Body of pancreas (tissue), 4 donors: ENCODE data around the gene PCDHB6. TPM values are rescaled to one million over a fixed set of nuclear protein-coding genes. Genes with fewer than 3 reads are reported as not detected.
"Not testable (repeated sequence)": the region's sequence is repeated elsewhere in the genome, so short reads cannot be mapped to it uniquely, and the experiment has no call there.

Source experiments
- ATAC-seq: fragments of 150-250 bp; one replicate; pipeline ENCODE4 v1.9.1; 2016
- DNase-seq, 4 donors: peaks; one replicate each; pipeline ENCODE4 v3.0.0-alpha.2; 2019
- H3K27ac ChIP-seq, 4 donors: fragments of 200-600 bp; sonication (generic); 1 replicate in 3 of 4; 2 replicates in 1 of 4; pipeline versions ENCODE4 v1.5.1 to v1.6.1; 2016 to 2019; ENCODE audit warnings: mild to moderate bottlenecking in 1 of 4, mixed read lengths in 1 of 4, moderate library complexity in 1 of 4
- H3K27me3 ChIP-seq, 2 donors: fragments of 200-600 bp; sonication (generic); one replicate each; pipeline ENCODE4 v1.6.0; 2016; ENCODE audit warnings: mild to moderate bottlenecking in 1 of 2
- H3K36me3 ChIP-seq, 2 donors: fragments of 200-600 bp; sonication (generic); replicated peaks in 1 of 2; 2 replicates each; pipeline ENCODE4 v1.5.1; 2016; ENCODE audit warnings: low read depth in 2 of 2; ENCODE audit not compliant: insufficient read depth in 1 of 2
- H3K4me1 ChIP-seq: fragments of 200-600 bp; sonication (generic); one replicate; pipeline ENCODE4 v1.6.0; 2016
- H3K4me3 ChIP-seq, 2 donors: fragments of 200-600 bp; sonication (generic); 1 replicate in 1 of 2; 2 replicates in 1 of 2; pipeline ENCODE4 v1.5.1; 2016 to 2019
- H3K9me3 ChIP-seq, 3 donors: fragments of 200-600 bp; sonication (generic); 1 replicate in 2 of 3; 2 replicates in 1 of 3; pipeline ENCODE4 v1.5.1; 2016
- CTCF ChIP-seq, 7 experiments: fragments of 450-650 bp in 4 of 7; fragments of 200-600 bp in 3 of 7; sonication (generic) in 3 of 7; IDR thresholded peaks; one replicate each; pipeline ENCODE4 v1.5.1; 2016 to 2019; ENCODE audit warnings: antibody characterized with exemption in 7 of 7
- POLR2A ChIP-seq, 3 donors: fragments of 450-650 bp; IDR thresholded peaks; one replicate each; pipeline ENCODE4 v1.6.1; 2016; ENCODE audit warnings: antibody characterized with exemption in 3 of 3, mild to moderate bottlenecking in 2 of 3
- WGBS, 2 donors: methylation state at CpG; one replicate each; pipeline ENCODE4 v1.1.5; 2017; 5-methylcytosine and 5-hydroxymethylcytosine counted together
- intact Hi-C: fragments of 100-400 bp; cut with DNase I; formaldehyde crosslinking; loops from one replicate; pipeline ENCODE4 v1.15.1; 2023
- total RNA-seq, 2 donors: library from RNA; depleted of rRNA; stranded (reverse); fragments of >200 nt; gene quantifications; one replicate each; pipeline ENCODE4 v1.1.0, GENCODE V29; 2016

The PCDHB6 gene
- total RNA-seq, 2 donors from 2014 or later, result 0.33 to 1.0 TPM

DNA sequence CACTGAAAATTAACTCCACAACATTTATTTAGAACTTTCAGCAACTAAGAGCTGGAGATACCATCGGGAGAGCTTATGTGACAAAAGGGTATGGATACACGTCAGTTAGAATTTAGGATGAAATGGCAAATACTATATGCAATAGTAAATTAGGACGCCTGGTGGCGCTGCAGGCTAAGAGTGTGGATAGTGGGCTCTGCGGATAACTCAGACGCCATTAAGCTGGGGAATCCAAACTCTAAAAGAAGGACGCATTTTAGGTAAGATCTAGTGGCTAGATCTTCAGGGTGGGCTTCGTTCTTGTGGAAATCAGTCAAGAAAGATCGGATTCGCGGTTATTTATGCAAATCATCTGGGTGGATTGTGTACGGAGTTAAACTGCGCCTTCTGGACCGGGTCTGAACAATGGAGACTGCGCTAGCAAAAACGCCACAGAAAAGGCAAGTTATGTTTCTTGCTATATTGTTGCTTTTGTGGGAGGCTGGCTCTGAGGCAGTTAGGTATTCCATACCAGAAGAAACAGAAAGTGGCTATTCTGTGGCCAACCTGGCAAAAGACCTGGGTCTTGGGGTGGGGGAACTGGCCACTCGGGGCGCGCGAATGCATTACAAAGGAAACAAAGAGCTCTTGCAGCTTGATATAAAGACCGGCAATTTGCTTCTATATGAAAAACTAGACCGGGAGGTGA, 14.7 kb upstream of the PCDHB6 start, which contains the start of gene PCDHB5:
Gene PCDHB5, plus strand, starts transcription at position 177 of the 688 bp plus-strand sequence. Its CDS starts 229 bp downstream, at position 406.
- peak within 1 kb of the TSS in 1 of 2 donors; percentile 40 for H3K4me3 ChIP-seq
- H3K9me3 ChIP-seq, result peaks cover 0 to 37% (median 0%) of the 10 kb centered on the region in 3 donors
- ATAC-seq (peak; percentile 73), DNase-seq (peak; percentile 46 to 71 (median 65))
- H3K4me1 ChIP-seq, result peaks cover 5% of the 10 kb centered on the region
- H3K36me3 ChIP-seq, result no peaks in the 10 kb centered on the region
- TF ChIP-seq POLR2A (IDR thresholded peaks at IDR 0.05) (no peak), CTCF (IDR thresholded peaks at IDR 0.05) (peak in 6 of 7 experiments; percentile 18 to 67 (median 56))
- 12 to 15% methylated on average over 22 of the region's 22 CpGs for WGBS, 2 donors
- intact Hi-C loops, result no loop called here
- no peaks in the 10 kb centered on the region for H3K27me3 ChIP-seq
- peak within 1 kb of the TSS in 3 of 4 donors; percentile 19 to 69 (median 27) for H3K27ac ChIP-seq

DNA sequence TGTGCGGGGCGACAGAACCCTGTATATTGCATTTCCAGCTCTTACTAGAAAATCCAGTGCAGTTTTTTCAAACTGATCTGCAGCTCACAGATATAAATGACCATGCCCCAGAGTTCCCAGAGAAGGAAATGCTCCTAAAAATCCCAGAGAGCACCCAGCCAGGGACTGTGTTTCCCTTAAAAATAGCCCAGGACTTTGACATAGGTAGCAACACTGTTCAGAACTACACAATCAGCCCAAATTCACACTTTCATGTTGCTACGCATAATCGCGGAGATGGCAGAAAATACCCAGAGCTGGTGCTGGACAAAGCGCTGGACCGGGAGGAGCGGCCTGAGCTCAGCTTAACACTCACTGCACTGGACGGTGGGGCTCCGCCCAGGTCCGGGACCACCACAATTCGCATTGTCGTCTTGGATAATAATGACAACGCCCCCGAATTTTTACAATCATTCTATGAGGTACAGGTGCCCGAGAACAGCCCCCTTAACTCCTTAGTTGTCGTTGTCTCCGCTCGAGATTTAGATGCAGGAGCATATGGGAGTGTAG, 14.1 kb upstream of the PCDHB6 start:
- Histone ChIP-seq H3K4me1 (peaks cover 5% of the 10 kb centered on the region), H3K27me3 (no peaks in the 10 kb centered on the region), H3K4me3 (peak overlapping the region in 1 of 2 donors; percentile 40), H3K36me3 (no peaks in the 10 kb centered on the region), H3K9me3 (peaks cover 0 to 37% (median 0%) of the 10 kb centered on the region in 3 donors), H3K27ac (peak overlapping the region in 2 of 4 donors; percentile 19 to 69)
- intact Hi-C loops, result no loop called here
- DNase-seq, result no peak
- TF ChIP-seq CTCF (IDR thresholded peaks at IDR 0.05) (no peak), POLR2A (IDR thresholded peaks at IDR 0.05) (no peak)
- 33 to 54% methylated on average over 19 of the region's 19 CpGs for WGBS, 2 donors
- ATAC-seq, result no peak

DNA sequence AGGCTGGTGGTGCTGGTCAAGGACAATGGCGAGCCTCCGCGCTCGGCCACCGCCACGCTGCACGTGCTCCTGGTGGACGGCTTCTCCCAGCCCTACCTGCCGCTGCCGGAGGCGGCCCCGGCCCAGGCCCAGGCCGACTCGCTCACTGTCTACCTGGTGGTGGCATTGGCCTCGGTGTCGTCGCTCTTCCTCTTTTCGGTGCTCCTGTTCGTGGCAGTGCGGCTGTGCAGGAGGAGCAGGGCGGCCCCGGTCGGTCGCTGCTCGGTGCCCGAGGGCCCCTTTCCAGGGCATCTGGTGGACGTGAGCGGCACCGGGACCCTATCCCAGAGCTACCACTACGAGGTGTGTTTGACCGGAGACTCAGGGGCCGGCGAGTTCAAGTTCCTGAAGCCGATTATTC, 12.5 kb upstream of the PCDHB6 start:
- H3K4me1 ChIP-seq, DNase-seq, H3K4me3 ChIP-seq, intact Hi-C loops, H3K27me3 ChIP-seq, H3K36me3 ChIP-seq, H3K27ac ChIP-seq, ATAC-seq: not testable (repeated sequence)
- WGBS, 2 donors, result 38 to 69% methylated on average over 13 to 30 of the region's 34 CpGs
- H3K9me3 ChIP-seq, result peaks cover 0 to 37% (median 0%) of the 10 kb centered on the region in 3 donors

GRCh38 chr5:141150224-141150992, 551 bp downstream of the PCDHB6 start:
- DNase-seq (no peak), ATAC-seq (no peak)
- H3K36me3 ChIP-seq, result no peaks in the 10 kb centered on the region
- H3K4me3 ChIP-seq, result no peak overlapping the region
- TF ChIP-seq CTCF (IDR thresholded peaks at IDR 0.05), result no peak
- TF ChIP-seq POLR2A (IDR thresholded peaks at IDR 0.05), result no peak
- H3K27ac ChIP-seq, result no peak overlapping the region
- H3K4me1 ChIP-seq, result no peaks in the 10 kb centered on the region
- no peaks in the 10 kb centered on the region for H3K27me3 ChIP-seq
- H3K9me3 ChIP-seq, result peaks cover 0 to 30% (median 4%) of the 10 kb centered on the region in 3 donors
- intact Hi-C loops, result no loop called here
- 24 to 50% methylated on average over 16 to 33 of the region's 33 CpGs for WGBS, 2 donors

GRCh38 chr5:141150993-141151325, 1.1 kb downstream of the PCDHB6 start:
- no peak for ATAC-seq
- intact Hi-C loops, result no loop called here
- Histone ChIP-seq H3K4me1 (no peaks in the 10 kb centered on the region), H3K27me3 (no peaks in the 10 kb centered on the region), H3K27ac (no peak overlapping the region), H3K36me3 (no peaks in the 10 kb centered on the region), H3K9me3 (peaks cover 0 to 31% (median 4%) of the 10 kb centered on the region in 3 donors), H3K4me3 (no peak overlapping the region)
- TF ChIP-seq CTCF (IDR thresholded peaks at IDR 0.05) (no peak), POLR2A (IDR thresholded peaks at IDR 0.05) (no peak)
- 22 to 47% methylated on average over 13 of the region's 13 CpGs for WGBS, 2 donors
- DNase-seq, result no peak

- H3K27me3 ChIP-seq, intact Hi-C loops, H3K4me3 ChIP-seq, ATAC-seq, H3K4me1 ChIP-seq, H3K27ac ChIP-seq, H3K36me3 ChIP-seq, DNase-seq: not testable (repeated sequence)
- peaks cover 0 to 38% (median 2%) of the 10 kb centered on the region in 3 donors for H3K9me3 ChIP-seq
- WGBS, 2 donors, result 18 to 39% methylated on average over 22 to 36 of the region's 41 CpGs
These were observed 1.8 kb downstream of the PCDHB6 start for GRCh38 chr5:141151632-141152031.

DNA sequence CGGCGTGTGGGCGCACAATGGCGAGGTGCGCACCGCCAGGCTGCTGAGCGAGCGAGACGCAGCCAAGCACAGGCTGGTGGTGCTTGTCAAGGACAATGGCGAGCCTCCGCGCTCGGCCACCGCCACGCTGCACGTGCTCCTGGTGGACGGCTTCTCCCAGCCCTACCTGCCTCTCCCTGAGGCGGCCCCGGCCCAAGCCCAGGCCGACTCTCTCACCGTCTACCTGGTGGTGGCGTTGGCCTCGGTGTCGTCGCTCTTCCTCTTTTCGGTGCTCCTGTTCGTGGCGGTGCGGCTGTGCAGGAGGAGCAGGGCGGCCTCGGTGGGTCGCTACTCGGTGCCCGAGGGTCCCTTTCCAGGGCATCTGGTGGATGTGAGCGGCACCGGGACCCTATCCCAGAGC, 2.2 kb downstream of the PCDHB6 start:
- WGBS, 2 donors, result 17 to 27% methylated on average over 3 to 36 of the region's 36 CpGs
- H3K27me3 ChIP-seq, H3K4me3 ChIP-seq, DNase-seq, H3K36me3 ChIP-seq, intact Hi-C loops, ATAC-seq, H3K4me1 ChIP-seq, H3K27ac ChIP-seq: not testable (repeated sequence)
- H3K9me3 ChIP-seq, result peaks cover 0 to 42% (median 2%) of the 10 kb centered on the region in 3 donors
